T-helper 2 cell treated with Interferon-gamma antibody and Interleukin-4, amounts not matched to agents 5 μg/mL and 100 μg/mL, for 36 hours (primary cell): ENCODE data around the gene NBPF12.
"Not testable (repeated sequence)": the region's sequence is repeated elsewhere in the genome, so short reads cannot be mapped to it uniquely, and the experiment has no call there.

Source experiments
- DNase-seq: peaks from one replicate; pipeline ENCODE4 v3.0.0; 2021; ENCODE audit warnings: low spot score
- H3K27ac Mint-ChIP-seq: one replicate; pipeline ENCODE4 v1.8.0; 2021; ENCODE audit warnings: mild to moderate bottlenecking, mixed read lengths
- H3K27me3 Mint-ChIP-seq: one replicate; pipeline ENCODE4 v1.8.0; 2021; ENCODE audit warnings: low read depth, mixed read lengths
- H3K36me3 Mint-ChIP-seq: one replicate; pipeline ENCODE4 v1.8.0; 2021; ENCODE audit warnings: low read depth, mixed read lengths
- H3K4me1 Mint-ChIP-seq: one replicate; pipeline ENCODE4 v1.8.0; 2021; ENCODE audit warnings: low read depth, mixed read lengths
- H3K4me3 Mint-ChIP-seq: one replicate; pipeline ENCODE4 v1.8.0; 2022; ENCODE audit warnings: mild to moderate bottlenecking, moderate library complexity, mixed read lengths
- H3K9me3 Mint-ChIP-seq: one replicate; pipeline ENCODE4 v1.8.0; 2021; ENCODE audit warnings: mixed read lengths

Gene NBPF12

GRCh38 chr1:146938242-146938902 lies at the start of gene NBPF12:
Gene NBPF12 (plus strand): TSS chr1:146938324. CDS start chr1:146960144, 21,820 bp downstream.
- not testable (repeated sequence) for H3K36me3 Mint-ChIP-seq, H3K27me3 Mint-ChIP-seq, H3K9me3 Mint-ChIP-seq
- DNase-seq, result peak; percentile 84
- peak within 1 kb of the TSS; percentile 93 for H3K4me3 Mint-ChIP-seq
- H3K27ac Mint-ChIP-seq, result peak within 1 kb of the TSS; percentile 93
- peaks cover 12% of the 10 kb centered on the region for H3K4me1 Mint-ChIP-seq

- not testable (repeated sequence) for H3K27ac Mint-ChIP-seq, H3K36me3 Mint-ChIP-seq, DNase-seq, H3K9me3 Mint-ChIP-seq, H3K27me3 Mint-ChIP-seq, H3K4me1 Mint-ChIP-seq, H3K4me3 Mint-ChIP-seq
Observed at GRCh38 chr1:146891355-146891754, 46.8 kb upstream of the NBPF12 start.

GRCh38 chr1:146892331-146892730 lies 45.8 kb upstream of the NBPF12 start:
- not testable (repeated sequence) for H3K27me3 Mint-ChIP-seq, DNase-seq, H3K4me3 Mint-ChIP-seq, H3K27ac Mint-ChIP-seq, H3K4me1 Mint-ChIP-seq, H3K9me3 Mint-ChIP-seq, H3K36me3 Mint-ChIP-seq

- H3K9me3 Mint-ChIP-seq, H3K4me3 Mint-ChIP-seq, H3K36me3 Mint-ChIP-seq, DNase-seq, H3K4me1 Mint-ChIP-seq, H3K27me3 Mint-ChIP-seq, H3K27ac Mint-ChIP-seq: not testable (repeated sequence)
Observed at GRCh38 chr1:146907565-146908261, 30.4 kb upstream of the NBPF12 start.

GRCh38 chr1:146912975-146913374 lies 25.1 kb upstream of the NBPF12 start:
- H3K27me3 Mint-ChIP-seq, H3K9me3 Mint-ChIP-seq, H3K4me1 Mint-ChIP-seq, H3K4me3 Mint-ChIP-seq, H3K36me3 Mint-ChIP-seq, H3K27ac Mint-ChIP-seq, DNase-seq: not testable (repeated sequence)

GRCh38 chr1:146920811-146921210 lies 17.3 kb upstream of the NBPF12 start:
- H3K9me3 Mint-ChIP-seq, H3K4me1 Mint-ChIP-seq, H3K36me3 Mint-ChIP-seq, H3K27me3 Mint-ChIP-seq, H3K4me3 Mint-ChIP-seq, H3K27ac Mint-ChIP-seq, DNase-seq: not testable (repeated sequence)

- not testable (repeated sequence) for H3K4me3 Mint-ChIP-seq, H3K4me1 Mint-ChIP-seq, DNase-seq, H3K9me3 Mint-ChIP-seq, H3K36me3 Mint-ChIP-seq, H3K27ac Mint-ChIP-seq, H3K27me3 Mint-ChIP-seq
Observed at GRCh38 chr1:146922614-146923013, 15.5 kb upstream of the NBPF12 start.

- not testable (repeated sequence) for H3K9me3 Mint-ChIP-seq, H3K4me1 Mint-ChIP-seq, H3K27ac Mint-ChIP-seq, H3K4me3 Mint-ChIP-seq, H3K36me3 Mint-ChIP-seq, DNase-seq, H3K27me3 Mint-ChIP-seq
Observed at GRCh38 chr1:146924106-146924505, 14.0 kb upstream of the NBPF12 start.

GRCh38 chr1:146926413-146926812 lies 11.7 kb upstream of the NBPF12 start:
- not testable (repeated sequence) for H3K36me3 Mint-ChIP-seq, H3K4me1 Mint-ChIP-seq, H3K4me3 Mint-ChIP-seq, H3K9me3 Mint-ChIP-seq, H3K27me3 Mint-ChIP-seq, DNase-seq, H3K27ac Mint-ChIP-seq

- H3K9me3 Mint-ChIP-seq, H3K27ac Mint-ChIP-seq, H3K4me1 Mint-ChIP-seq, H3K4me3 Mint-ChIP-seq, H3K36me3 Mint-ChIP-seq, DNase-seq: not testable (repeated sequence)
- peaks cover 13% of the 10 kb centered on the region for H3K27me3 Mint-ChIP-seq
Observed at GRCh38 chr1:146930225-146930624, 7.9 kb upstream of the NBPF12 start.

GRCh38 chr1:146934390-146935223 lies 3.5 kb upstream of the NBPF12 start:
- H3K27ac Mint-ChIP-seq, H3K9me3 Mint-ChIP-seq, DNase-seq, H3K36me3 Mint-ChIP-seq, H3K27me3 Mint-ChIP-seq, H3K4me1 Mint-ChIP-seq: not testable (repeated sequence)
- H3K4me3 Mint-ChIP-seq, result peak overlapping the region; percentile 36

- H3K9me3 Mint-ChIP-seq, H3K36me3 Mint-ChIP-seq, H3K4me3 Mint-ChIP-seq, H3K27ac Mint-ChIP-seq, H3K27me3 Mint-ChIP-seq, DNase-seq: not testable (repeated sequence)
- peaks cover 12% of the 10 kb centered on the region for H3K4me1 Mint-ChIP-seq
Observed at GRCh38 chr1:146937462-146937861, 662 bp upstream of the NBPF12 start.

- peak; percentile 20 for DNase-seq
- not testable (repeated sequence) for H3K27ac Mint-ChIP-seq, H3K27me3 Mint-ChIP-seq, H3K36me3 Mint-ChIP-seq, H3K9me3 Mint-ChIP-seq, H3K4me1 Mint-ChIP-seq
- H3K4me3 Mint-ChIP-seq, result peak overlapping the region; percentile 93
Observed at GRCh38 chr1:146938927-146939786, 1.0 kb downstream of the NBPF12 start.

GRCh38 chr1:146940293-146940692 lies 2.2 kb downstream of the NBPF12 start:
- H3K4me1 Mint-ChIP-seq, DNase-seq, H3K27me3 Mint-ChIP-seq, H3K9me3 Mint-ChIP-seq, H3K36me3 Mint-ChIP-seq, H3K27ac Mint-ChIP-seq: not testable (repeated sequence)
- peak overlapping the region; percentile 43 for H3K4me3 Mint-ChIP-seq
